Measurements from ENCODE around the gene CLEC4E.
A peak's percentile ranks its signal among the peaks of the same experiment; 100 is the strongest.

The CLEC4E gene

DNA sequence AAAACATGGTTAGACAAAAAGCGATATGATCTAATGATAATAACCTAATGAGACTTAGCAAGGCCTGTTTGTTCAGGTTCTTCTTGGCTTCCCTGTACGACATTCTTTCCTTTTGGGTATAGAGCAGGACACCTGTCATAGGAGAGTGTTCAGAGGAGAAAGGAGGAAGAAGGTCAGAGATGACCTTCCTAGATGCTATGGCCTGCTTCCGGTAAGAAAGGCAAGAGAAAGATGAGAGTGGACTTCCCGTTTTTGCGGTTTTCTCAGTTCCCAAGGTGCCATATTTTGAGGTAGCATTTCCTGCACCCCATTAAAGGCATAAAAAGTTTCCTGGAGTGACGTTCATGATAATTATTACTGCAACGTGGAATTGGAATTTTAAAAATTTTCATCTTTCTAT lies 8.7 kb downstream of the CLEC4E start:
- Histone ChIP-seq H3K9ac (ENCODE audit: low read length) (no peak overlapping the region), H3K4ac (ENCODE audit: low read depth in 1 of 2, low read length in 2 of 2) (no peak overlapping the region), H2BK12ac (ENCODE audit: low read length in 2 of 2) (no peak overlapping the region), H3K4me1 (ENCODE audit: control insufficient read depth, insufficient read depth, low read depth, low read length) (no peaks in the 10 kb centered on the region), H2BK15ac (ENCODE audit: low read depth, poor library complexity, severe bottlenecking) (no peak overlapping the region), H3K23ac (ENCODE audit: low read length in 2 of 2) (no peak overlapping the region), H3K4me2 (ENCODE audit: low read length, poor library complexity, severe bottlenecking) (no peak overlapping the region), H2AK5ac (ENCODE audit: low read length, severe bottlenecking) (no peak overlapping the region), H3K9me3 (ENCODE audit: control insufficient read depth, low read length) (no peaks in the 10 kb centered on the region), H2BK5ac (ENCODE audit: low read depth, low read length, poor library complexity, severe bottlenecking) (no peak overlapping the region), H3K14ac (ENCODE audit: low read length in 2 of 2) (no peak overlapping the region), H3K27ac (ENCODE audit: low read length, poor library complexity, severe bottlenecking) (no peak overlapping the region), H2AFZ (ENCODE audit: low read depth, low read length) (no peak overlapping the region), H4K91ac (ENCODE audit: low read length) (no peak overlapping the region), H3K36me3 (ENCODE audit: control insufficient read depth in 1 of 2, insufficient read depth in 2 of 2, low read depth in 1 of 2, low read length in 2 of 2) (no peaks in the 10 kb centered on the region), H2BK120ac (ENCODE audit: low read depth, low read length) (no peak overlapping the region), H3K4me3 (ENCODE audit: insufficient read depth in 1 of 2, low read depth in 1 of 2, low read length in 2 of 2) (no peak overlapping the region), H3K18ac (ENCODE audit: low read depth in 1 of 2, low read length in 2 of 2) (no peak overlapping the region), H3K27me3 (ENCODE audit: control insufficient read depth in 1 of 2, insufficient read depth in 1 of 2, low read length in 2 of 2) (peaks cover 0 to 41% of the 10 kb centered on the region in 2 experiments), H3K79me1 (replicated peaks; ENCODE audit: low read length, poor library complexity, severe bottlenecking) (no peaks in the 10 kb centered on the region), H4K8ac (ENCODE audit: low read length) (no peak overlapping the region)
- no peak for DNase-seq
- WGBS, result 79% methylated on average over 6 of the region's 7 CpGs

DNA sequence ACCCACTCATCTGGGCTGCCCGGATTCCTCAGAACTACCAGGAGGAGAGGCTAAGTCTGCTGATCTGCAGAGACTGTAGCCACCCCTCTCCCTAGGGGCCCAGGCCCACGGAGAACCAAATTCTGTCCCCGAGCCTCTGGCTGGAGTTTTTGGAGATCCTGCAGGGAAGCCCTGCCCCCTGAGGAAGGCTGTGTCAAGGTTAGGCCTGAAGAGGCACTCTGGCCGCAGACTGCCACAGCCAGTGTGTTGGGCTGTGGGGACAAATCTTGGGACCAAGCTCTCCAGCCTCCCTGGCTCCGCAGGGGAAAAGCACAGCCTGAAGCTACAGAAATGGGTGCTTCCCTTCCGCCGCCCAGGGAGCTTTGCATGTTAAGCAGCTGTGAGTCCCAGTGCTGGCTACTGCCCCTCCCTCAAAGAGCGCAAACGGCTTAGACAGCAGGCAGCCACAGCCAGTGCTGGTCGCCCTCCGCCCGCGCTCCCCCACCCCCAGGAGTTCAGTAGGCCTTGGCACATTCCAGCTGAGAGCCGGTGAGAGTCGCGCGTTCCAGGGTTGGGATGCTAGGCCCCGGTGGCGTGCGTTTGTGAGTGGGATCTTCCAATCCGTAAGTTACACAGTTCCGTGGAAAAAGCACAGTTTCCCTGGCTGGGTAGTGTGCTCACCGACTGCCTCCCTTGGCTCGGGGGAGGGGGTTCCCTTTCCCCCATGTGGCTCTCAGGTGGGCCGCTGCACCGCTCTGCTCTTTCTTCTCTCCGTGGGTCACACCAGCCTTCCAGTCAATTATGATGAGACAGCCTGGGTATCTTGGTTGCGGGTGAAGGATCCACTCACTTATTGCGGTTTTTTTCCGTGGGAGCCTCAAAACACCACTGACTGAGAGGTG lies 13.2 kb downstream of the CLEC4E start:
- no peak overlapping the region for H3K14ac ChIP-seq (ENCODE audit: low read length in 2 of 2)
- no peak overlapping the region for H3K23ac ChIP-seq (ENCODE audit: low read length in 2 of 2)
- no peak overlapping the region for H2BK5ac ChIP-seq (ENCODE audit: low read depth, low read length, poor library complexity, severe bottlenecking)
- H3K79me1 ChIP-seq (replicated peaks; ENCODE audit: low read length, poor library complexity, severe bottlenecking), result no peaks in the 10 kb centered on the region
- H3K27me3 ChIP-seq (ENCODE audit: control insufficient read depth in 1 of 2, insufficient read depth in 1 of 2, low read length in 2 of 2), result peaks cover 0 to 13% of the 10 kb centered on the region in 2 experiments
- no peak overlapping the region for H2BK12ac ChIP-seq (ENCODE audit: low read length in 2 of 2)
- no peak for DNase-seq
- no peak overlapping the region for H3K27ac ChIP-seq (ENCODE audit: low read length, poor library complexity, severe bottlenecking)
- H2BK120ac ChIP-seq (ENCODE audit: low read depth, low read length), result no peak overlapping the region
- peak overlapping the region; percentile 41 for H4K8ac ChIP-seq (ENCODE audit: low read length)
- H3K4me2 ChIP-seq (ENCODE audit: low read length, poor library complexity, severe bottlenecking), result no peak overlapping the region
- H3K9ac ChIP-seq (ENCODE audit: low read length), result no peak overlapping the region
- no peak overlapping the region for H2BK15ac ChIP-seq (ENCODE audit: low read depth, poor library complexity, severe bottlenecking)
- no peak overlapping the region for H2AFZ ChIP-seq (ENCODE audit: low read depth, low read length)
- H3K4ac ChIP-seq (ENCODE audit: low read depth in 1 of 2, low read length in 2 of 2), result no peak overlapping the region
- H3K18ac ChIP-seq (ENCODE audit: low read depth in 1 of 2, low read length in 2 of 2), result no peak overlapping the region
- WGBS, result 77% methylated on average over 30 of the region's 30 CpGs
- no peaks in the 10 kb centered on the region for H3K36me3 ChIP-seq (ENCODE audit: control insufficient read depth in 1 of 2, insufficient read depth in 2 of 2, low read depth in 1 of 2, low read length in 2 of 2)
- H3K4me3 ChIP-seq (ENCODE audit: insufficient read depth in 1 of 2, low read depth in 1 of 2, low read length in 2 of 2), result no peak overlapping the region
- H4K91ac ChIP-seq (ENCODE audit: low read length), result no peak overlapping the region
- peaks cover 8% of the 10 kb centered on the region for H3K9me3 ChIP-seq (ENCODE audit: control insufficient read depth, low read length)
- H2AK5ac ChIP-seq (ENCODE audit: low read length, severe bottlenecking), result no peak overlapping the region
- no peaks in the 10 kb centered on the region for H3K4me1 ChIP-seq (ENCODE audit: control insufficient read depth, insufficient read depth, low read depth, low read length)

DNA sequence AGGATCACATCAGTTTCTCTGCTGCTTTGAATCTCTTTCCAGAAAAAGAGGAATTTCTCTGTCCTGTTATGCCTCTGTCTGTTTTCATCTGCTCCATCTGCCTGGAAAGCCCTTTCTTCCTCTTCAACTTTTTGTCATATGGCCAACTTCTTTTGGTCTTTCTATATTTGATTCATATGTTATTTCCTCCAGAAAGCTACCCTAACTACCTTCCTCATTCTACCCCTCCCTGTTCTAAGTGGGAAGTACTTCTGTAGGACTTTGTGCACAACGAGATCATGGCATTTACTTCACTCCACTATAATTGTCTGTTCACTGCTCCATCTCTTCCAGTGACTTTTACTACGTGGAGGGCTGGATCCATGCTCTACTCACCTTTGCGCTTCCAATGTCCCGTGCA lies 21.5 kb downstream of the CLEC4E start:
- Histone ChIP-seq H3K23ac (ENCODE audit: low read length in 2 of 2) (no peak overlapping the region), H2BK120ac (ENCODE audit: low read depth, low read length) (no peak overlapping the region), H3K36me3 (ENCODE audit: control insufficient read depth in 1 of 2, insufficient read depth in 2 of 2, low read depth in 1 of 2, low read length in 2 of 2) (no peaks in the 10 kb centered on the region), H3K27ac (ENCODE audit: low read length, poor library complexity, severe bottlenecking) (no peak overlapping the region), H3K4me3 (ENCODE audit: insufficient read depth in 1 of 2, low read depth in 1 of 2, low read length in 2 of 2) (no peak overlapping the region), H3K4me1 (ENCODE audit: control insufficient read depth, insufficient read depth, low read depth, low read length) (no peaks in the 10 kb centered on the region), H4K91ac (ENCODE audit: low read length) (no peak overlapping the region), H3K14ac (ENCODE audit: low read length in 2 of 2) (no peak overlapping the region), H2BK5ac (ENCODE audit: low read depth, low read length, poor library complexity, severe bottlenecking) (no peak overlapping the region), H3K4me2 (ENCODE audit: low read length, poor library complexity, severe bottlenecking) (no peak overlapping the region), H3K4ac (ENCODE audit: low read depth in 1 of 2, low read length in 2 of 2) (no peak overlapping the region), H3K18ac (ENCODE audit: low read depth in 1 of 2, low read length in 2 of 2) (no peak overlapping the region), H3K27me3 (ENCODE audit: control insufficient read depth in 1 of 2, insufficient read depth in 1 of 2, low read length in 2 of 2) (peaks cover 0 to 19% of the 10 kb centered on the region in 2 experiments), H2AFZ (ENCODE audit: low read depth, low read length) (no peak overlapping the region), H2AK5ac (ENCODE audit: low read length, severe bottlenecking) (no peak overlapping the region), H3K79me1 (replicated peaks; ENCODE audit: low read length, poor library complexity, severe bottlenecking) (no peaks in the 10 kb centered on the region), H3K9me3 (ENCODE audit: control insufficient read depth, low read length) (peaks cover 5% of the 10 kb centered on the region), H2BK15ac (ENCODE audit: low read depth, poor library complexity, severe bottlenecking) (no peak overlapping the region), H4K8ac (ENCODE audit: low read length) (no peak overlapping the region), H2BK12ac (ENCODE audit: low read length in 2 of 2) (no peak overlapping the region), H3K9ac (ENCODE audit: low read length) (no peak overlapping the region)
- 71% methylated on average over 4 of the region's 4 CpGs for WGBS
- no peak for DNase-seq

DNA sequence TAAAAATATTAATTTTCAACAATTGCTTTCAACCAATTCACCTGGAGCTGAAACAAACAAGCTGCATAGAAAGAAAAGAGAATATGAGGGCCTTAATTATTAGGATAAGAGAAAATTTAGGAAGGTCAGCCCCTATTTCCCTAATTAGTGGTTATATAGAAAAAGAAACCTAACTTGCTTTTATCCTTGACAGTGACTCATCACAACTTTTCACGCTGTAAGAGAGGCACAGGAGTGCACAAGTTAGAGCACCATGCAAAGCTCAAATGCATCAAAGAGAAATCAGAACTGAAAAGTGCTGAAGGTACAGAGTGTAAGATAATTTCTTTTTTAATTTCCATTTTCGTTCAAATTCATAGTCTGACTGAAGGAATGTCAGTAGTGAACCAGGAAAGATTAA lies 22.7 kb downstream of the CLEC4E start:
- Histone ChIP-seq H4K91ac (ENCODE audit: low read length) (no peak overlapping the region), H3K27ac (ENCODE audit: low read length, poor library complexity, severe bottlenecking) (no peak overlapping the region), H3K27me3 (ENCODE audit: control insufficient read depth in 1 of 2, insufficient read depth in 1 of 2, low read length in 2 of 2) (peaks cover 0 to 24% of the 10 kb centered on the region in 2 experiments), H2AK5ac (ENCODE audit: low read length, severe bottlenecking) (no peak overlapping the region), H3K14ac (ENCODE audit: low read length in 2 of 2) (no peak overlapping the region), H2AFZ (ENCODE audit: low read depth, low read length) (no peak overlapping the region), H3K4ac (ENCODE audit: low read depth in 1 of 2, low read length in 2 of 2) (no peak overlapping the region), H2BK15ac (ENCODE audit: low read depth, poor library complexity, severe bottlenecking) (no peak overlapping the region), H3K4me1 (ENCODE audit: control insufficient read depth, insufficient read depth, low read depth, low read length) (no peaks in the 10 kb centered on the region), H3K4me3 (ENCODE audit: insufficient read depth in 1 of 2, low read depth in 1 of 2, low read length in 2 of 2) (no peak overlapping the region), H4K8ac (ENCODE audit: low read length) (no peak overlapping the region), H2BK5ac (ENCODE audit: low read depth, low read length, poor library complexity, severe bottlenecking) (no peak overlapping the region), H3K9me3 (ENCODE audit: control insufficient read depth, low read length) (peaks cover 5% of the 10 kb centered on the region), H3K79me1 (replicated peaks; ENCODE audit: low read length, poor library complexity, severe bottlenecking) (no peaks in the 10 kb centered on the region), H3K18ac (ENCODE audit: low read depth in 1 of 2, low read length in 2 of 2) (no peak overlapping the region), H3K9ac (ENCODE audit: low read length) (no peak overlapping the region), H3K23ac (ENCODE audit: low read length in 2 of 2) (no peak overlapping the region), H2BK120ac (ENCODE audit: low read depth, low read length) (no peak overlapping the region), H3K4me2 (ENCODE audit: low read length, poor library complexity, severe bottlenecking) (no peak overlapping the region), H2BK12ac (ENCODE audit: low read length in 2 of 2) (no peak overlapping the region), H3K36me3 (ENCODE audit: control insufficient read depth in 1 of 2, insufficient read depth in 2 of 2, low read depth in 1 of 2, low read length in 2 of 2) (no peaks in the 10 kb centered on the region)
- WGBS, result 79% methylated on average over 2 of the region's 2 CpGs
- DNase-seq, result no peak
